NOMO-1 (cell line): ENCODE data around the gene LDAF1.
"Not testable (repeated sequence)": the region's sequence is repeated elsewhere in the genome, so short reads cannot be mapped to it uniquely, and the experiment has no call there.

Source experiments
- DNase-seq, 2 experiments: peaks; one replicate each; lab custom pipeline; 2025; ENCODE audit not compliant: unreplicated experiment in 2 of 2; lab: John Stamatoyannopoulos, UW

LDAF1 gene

DNA sequence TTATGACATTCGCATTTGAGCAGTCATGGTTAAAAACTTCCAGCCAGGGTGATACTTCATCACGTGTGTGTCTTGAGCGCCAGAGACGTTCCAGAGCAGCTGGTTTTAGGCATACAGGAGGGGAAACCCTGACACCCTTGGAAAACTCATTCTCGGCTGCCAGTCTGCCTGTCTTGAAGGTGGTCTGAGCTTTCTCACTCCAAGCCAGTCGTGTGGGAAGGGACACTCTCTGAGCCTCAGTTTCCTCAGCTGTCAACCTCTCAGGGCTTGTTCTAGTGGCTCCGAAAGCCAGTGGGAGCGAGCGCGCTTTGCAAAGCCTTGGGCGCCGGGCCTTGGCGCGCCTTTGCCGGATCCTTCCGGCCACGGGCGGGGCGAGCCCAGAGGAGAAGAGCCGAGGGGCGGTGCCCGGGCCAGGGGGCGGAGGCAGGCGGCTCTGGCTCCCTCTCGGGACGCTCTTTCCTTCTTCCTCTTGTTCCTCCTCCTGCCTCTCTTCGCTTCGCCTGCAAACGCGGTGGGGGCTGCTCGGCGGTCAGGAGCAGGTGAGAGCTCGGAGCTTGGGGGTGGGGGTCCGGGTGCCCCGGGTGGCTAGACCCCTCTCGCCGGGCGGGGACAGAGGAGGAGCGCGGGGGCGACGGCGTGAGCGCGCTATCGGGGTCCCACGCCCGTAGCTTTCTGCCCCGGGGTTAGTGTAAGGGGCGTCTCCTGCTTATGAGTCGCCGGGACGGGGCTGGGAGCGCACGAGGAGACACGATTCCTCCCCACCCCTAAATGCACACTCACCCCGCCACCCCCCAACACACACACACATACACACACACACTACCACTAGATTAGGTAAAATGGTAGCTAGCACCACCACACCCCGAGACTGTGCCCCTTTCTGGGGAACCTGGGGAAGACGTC lies at the start of gene LDAF1:
Gene LDAF1 (plus strand): TSS at position 467 of the 903 bp plus-strand sequence. CDS start 2,509 bp downstream, outside the sequence.
- DNase-seq: peak; percentile 82 to 89

DNA sequence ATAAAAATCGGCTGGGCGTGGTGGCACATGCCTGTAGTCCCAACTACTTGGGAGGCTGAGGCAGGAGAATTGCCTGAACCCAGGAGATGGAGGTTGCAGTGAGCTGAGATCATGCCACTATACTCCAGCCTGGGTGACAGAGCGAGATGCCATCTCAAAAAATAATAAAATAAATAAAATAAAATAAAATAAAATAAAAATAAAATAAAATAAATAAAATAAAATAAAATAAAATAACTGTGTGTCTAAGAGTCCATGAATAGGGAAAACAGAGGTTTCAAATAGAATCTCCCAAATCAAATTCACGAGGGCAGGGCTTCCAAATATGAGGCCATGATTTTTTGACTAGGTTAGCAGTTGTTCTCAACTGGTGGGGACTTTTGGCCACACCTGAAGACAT lies 42.9 kb upstream of the LDAF1 start:
- not testable (repeated sequence) for DNase-seq

GRCh38 chr16:21116148-21116693 lies 42.3 kb upstream of the LDAF1 start:
- DNase-seq: peak; percentile 50 to 77

GRCh38 chr16:21117567-21117966 lies 40.9 kb upstream of the LDAF1 start:
- DNase-seq: no peak

DNA sequence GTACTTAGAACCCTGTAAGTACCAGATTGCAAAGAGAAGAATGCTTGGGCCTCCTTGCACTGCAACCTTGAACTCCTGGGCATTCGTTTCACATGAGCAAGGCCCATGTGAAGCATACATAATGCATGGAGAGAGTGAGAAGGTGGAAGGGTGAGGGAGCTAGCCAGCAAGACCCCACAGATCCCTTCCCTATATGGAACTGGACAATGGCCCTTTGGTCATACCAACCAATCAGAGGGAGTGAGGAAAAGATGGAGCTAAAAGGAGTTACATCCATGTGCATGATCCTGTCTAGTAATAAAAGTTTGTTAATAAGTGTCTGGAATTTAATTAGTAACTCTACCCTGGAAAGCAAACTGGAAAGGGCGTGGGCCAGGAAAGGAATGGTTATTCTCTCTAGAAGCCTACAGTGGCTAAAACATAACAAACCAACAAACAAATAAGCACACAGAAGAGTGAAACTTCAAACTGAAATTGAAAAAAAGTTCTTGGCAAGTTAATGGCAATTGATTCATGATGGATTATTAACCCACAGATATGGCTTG lies 37.4 kb upstream of the LDAF1 start:
- DNase-seq: no peak

DNA sequence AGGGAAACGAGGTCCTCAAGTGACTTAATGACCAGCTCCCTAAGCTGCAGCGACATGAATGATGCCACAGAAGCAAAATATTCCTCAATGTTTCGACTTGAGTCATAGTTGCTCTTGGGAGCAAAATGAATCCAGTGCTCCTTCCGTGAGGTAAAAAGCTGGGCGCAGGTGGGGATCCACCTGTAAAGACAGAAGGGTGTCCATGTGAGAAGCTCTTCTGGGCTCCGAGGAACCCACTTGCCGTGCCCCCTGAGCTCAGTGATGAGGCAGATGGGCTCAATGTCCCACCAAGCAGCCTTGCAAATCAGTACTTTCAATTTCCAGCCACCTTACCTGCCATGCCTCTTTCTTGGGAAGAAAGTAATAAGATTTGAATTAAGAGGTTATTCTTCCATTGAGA lies 33.3 kb upstream of the LDAF1 start:
- DNase-seq: no peak

DNA sequence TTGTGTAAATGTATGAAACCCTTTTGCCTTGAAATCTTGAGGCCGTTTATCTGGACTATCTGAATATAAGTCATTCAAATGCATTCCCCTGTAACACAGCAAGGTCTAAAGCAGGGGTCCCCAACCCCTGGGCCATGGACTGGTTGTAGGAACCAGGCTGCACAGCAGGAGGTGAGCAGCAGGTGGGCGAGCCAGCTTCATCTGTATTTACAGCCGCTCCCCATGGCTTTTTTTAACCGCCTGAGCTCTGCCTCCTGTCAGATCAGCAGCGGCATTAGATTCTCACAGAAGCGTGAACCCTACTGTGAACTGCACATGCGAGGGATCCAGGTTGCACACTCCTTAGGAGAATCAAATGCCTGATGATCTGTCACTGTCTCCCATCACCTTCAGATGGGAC lies 32.0 kb upstream of the LDAF1 start:
- DNase-seq: no peak

- no peak for DNase-seq
Measured at GRCh38 chr16:21128991-21129390, 29.5 kb upstream of the LDAF1 start.

GRCh38 chr16:21130811-21131210 lies 27.7 kb upstream of the LDAF1 start:
- no peak for DNase-seq

GRCh38 chr16:21134053-21134452 lies 24.4 kb upstream of the LDAF1 start:
- DNase-seq: no peak

DNA sequence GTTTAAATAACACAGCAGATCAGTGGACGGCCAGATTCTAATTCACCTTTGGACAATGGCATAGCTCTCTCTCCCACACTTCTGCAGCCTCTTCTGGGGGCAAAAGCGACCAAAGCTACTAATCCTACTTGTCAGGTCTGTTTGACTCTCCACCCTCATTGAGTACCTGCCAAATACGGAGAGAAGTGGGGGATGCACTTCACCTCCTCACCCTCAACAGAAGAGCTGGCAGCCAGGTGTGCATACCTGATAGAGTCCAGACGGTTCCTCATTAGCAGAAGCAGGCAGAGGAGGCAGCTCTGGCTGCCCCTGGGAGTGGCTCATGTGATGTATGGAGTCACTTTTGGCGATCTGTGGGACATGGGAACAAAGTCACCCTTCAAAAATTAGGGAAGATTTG lies 12.7 kb upstream of the LDAF1 start:
- DNase-seq: no peak

DNA sequence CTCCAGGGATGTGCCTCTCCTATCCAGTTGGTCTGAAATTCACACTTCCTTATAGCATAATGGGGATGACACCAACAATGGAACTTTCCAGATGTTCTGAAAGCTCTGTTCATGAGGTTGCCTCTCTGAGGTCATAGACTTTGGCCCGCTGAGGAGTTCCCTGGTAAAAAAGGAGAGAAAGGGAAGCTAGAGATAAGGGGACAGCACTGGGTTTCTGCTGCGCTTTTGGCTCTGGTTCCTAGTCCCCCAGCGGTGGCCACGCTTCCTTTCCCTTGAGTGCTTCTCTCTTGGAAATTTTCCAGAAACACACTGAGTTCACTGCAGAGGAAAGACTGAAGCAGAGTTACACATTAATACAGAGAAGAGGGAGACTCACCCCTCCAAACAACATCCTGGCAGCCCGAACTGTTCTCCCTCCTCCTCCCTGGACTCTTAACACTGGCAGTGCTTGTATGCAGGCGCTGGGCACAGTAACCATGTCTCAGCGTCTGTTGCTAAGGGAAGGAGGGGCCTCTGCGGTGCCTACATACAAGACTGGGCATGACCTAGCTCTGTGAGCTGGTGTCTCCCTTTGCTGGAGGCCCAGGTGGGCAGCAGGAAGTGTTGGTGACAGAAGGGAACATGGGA lies 8.0 kb upstream of the LDAF1 start, which contains the start of gene DNAH3:
Gene DNAH3 (minus strand): TSS at position 472 of the 627 bp plus-strand sequence. CDS start 527 bp downstream, outside the sequence.
- peak in 1 of 2 experiments; percentile 39 for DNase-seq

- not testable (repeated sequence) for DNase-seq
Measured at GRCh38 chr16:21152160-21153030, 6.1 kb upstream of the LDAF1 start.

DNA sequence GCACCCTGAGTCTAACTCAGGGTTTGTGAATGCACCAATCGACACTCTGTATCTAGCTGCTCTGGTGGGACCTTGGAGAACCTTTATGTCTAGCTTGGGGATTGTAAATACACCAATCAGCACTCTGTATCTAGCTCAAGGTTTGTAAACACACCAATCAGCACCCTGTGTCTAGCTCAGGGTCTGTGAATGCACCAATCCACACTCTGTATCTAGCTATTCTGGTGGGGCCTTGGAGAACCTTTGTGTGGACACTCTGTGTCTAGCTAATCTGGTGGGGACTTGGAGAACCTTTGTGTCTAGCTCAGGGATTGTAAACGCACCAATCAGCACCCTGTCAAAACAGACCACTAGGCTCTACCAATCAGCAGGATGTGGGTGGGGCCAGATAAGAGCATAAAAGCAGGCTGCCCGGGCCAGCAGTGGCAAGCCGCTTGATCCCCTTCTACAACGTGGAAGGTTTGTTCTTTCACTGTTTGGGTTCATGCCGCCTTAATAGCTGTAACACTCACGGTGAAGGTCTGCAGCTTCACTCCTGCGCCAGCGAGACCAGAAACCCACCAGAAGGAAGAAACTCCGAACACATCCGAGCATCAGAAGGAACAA lies 5.2 kb upstream of the LDAF1 start:
- not testable (repeated sequence) for DNase-seq

DNA sequence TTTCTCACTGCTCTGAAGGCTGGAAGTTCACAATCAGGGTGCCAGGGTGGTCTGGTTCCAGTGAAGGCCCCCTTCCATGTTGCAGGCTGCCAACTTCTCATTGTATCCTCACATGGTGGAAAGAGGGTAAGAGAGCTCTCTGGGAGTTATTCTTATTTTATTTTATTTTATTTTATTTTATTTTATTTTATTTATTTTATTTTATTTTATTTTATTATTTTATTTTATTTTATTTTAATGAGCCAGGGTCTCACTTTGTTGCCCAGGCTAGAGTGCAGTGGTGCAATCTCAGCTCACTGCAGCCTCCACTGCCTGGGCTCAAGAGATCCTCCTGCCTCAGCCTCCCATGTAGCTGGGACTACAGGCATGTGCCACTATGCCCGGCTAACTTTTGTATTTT lies 2.5 kb upstream of the LDAF1 start:
- DNase-seq: not testable (repeated sequence)

DNA sequence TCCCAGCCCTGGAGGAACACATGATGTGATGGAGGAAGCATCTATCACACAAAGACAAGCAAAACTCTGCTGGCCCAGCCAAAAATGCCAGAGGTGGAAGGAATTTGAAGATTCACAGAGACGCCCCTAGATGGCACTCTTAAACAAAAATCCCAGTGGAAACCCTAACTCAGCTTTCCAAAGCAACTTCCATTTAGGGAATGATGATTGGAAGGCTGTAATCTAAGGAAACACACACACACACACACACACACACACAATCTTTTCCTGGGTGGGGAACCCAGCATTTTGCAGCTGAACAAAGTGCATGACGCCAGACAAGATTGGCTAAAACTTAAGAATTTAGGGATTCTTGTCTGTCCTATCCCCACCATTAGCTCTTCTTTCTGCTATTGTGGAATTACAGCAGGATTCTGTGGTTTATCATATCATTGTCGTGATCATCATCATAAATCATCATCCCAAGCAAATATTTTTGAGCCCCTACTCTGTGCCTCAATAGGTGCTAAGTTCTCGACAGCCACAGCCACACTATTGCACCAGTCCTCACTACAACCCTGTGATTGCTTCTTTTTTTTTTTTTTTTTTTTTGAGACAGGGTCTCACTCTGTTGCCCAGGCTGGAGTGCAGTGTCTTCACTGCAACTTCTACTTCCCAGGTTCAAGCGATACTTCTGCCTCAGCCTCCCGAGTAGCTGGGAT lies 1.6 kb upstream of the LDAF1 start:
- peak in 1 of 2 experiments; percentile 10 for DNase-seq

DNA sequence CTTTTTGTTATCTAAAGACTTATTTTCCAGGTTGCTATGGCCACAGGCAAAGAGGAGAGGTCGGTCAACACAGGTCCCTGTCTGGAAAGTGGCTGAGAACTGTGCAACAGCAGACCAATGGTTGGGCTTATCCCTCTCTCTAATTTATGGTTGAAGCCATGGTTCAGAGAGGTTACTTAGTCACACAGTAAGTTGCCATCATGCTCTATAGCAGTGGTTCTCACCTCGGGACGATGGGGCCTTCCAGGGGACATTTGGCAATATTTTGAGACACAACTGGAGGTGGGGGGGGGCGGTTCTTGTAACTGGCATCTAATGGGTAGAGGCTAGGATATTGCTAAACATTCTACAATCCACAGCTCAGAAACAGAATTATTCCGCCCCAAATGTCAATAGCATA lies 842 bp upstream of the LDAF1 start:
- no peak for DNase-seq

DNA sequence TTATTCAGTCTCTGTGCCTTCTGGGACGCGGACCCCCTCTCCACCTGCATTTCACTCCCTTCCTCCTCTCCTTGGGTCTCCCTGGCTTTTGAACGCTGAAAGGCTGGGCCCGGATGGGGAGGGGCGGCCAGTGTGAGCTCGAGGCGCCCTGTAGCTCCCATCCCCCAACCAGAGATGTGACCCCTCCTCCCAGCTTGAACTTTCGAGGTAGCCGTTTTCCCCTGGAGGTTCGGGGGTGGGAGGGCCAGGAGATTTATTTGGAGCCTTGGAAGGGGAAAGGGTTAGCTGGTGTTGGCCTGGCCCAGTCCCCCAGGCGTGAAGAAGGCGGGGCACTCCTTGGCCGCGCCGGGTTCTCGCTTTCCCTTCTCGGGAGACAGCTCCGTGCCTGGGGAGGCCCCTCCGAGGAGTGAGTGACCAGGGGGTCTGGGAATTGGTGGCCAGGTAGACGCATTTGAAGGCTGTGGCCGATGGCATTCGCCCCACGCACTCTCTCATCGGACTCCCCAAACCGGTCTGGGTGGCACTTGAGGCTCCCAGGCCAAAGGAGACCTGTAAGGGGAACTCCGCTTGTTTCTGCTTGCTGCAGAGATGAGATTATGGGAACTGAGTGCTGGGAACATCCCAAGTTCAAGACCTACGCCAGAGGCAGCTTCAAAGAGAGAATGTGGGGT lies 942 bp downstream of the LDAF1 start:
- DNase-seq: peak in 1 of 2 experiments; percentile 14

GRCh38 chr16:21160276-21160675 lies 1.8 kb downstream of the LDAF1 start:
- no peak for DNase-seq
